Measurements from ENCODE around the gene THSD4.

GRCh38 chr15:71572452-71573053, 457.3 kb downstream of the THSD4 start:
- TF ChIP-seq, protein P1, sequence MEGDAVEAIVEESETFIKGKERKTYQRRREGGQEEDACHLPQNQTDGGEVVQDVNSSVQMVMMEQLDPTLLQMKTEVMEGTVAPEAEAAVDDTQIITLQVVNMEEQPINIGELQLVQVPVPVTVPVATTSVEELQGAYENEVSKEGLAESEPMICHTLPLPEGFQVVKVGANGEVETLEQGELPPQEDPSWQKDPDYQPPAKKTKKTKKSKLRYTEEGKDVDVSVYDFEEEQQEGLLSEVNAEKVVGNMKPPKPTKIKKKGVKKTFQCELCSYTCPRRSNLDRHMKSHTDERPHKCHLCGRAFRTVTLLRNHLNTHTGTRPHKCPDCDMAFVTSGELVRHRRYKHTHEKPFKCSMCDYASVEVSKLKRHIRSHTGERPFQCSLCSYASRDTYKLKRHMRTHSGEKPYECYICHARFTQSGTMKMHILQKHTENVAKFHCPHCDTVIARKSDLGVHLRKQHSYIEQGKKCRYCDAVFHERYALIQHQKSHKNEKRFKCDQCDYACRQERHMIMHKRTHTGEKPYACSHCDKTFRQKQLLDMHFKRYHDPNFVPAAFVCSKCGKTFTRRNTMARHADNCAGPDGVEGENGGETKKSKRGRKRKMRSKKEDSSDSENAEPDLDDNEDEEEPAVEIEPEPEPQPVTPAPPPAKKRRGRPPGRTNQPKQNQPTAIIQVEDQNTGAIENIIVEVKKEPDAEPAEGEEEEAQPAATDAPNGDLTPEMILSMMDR (IDR thresholded peaks at IDR 0.05; ENCODE audit: low read length), result no peak
- no peak for TF ChIP-seq EZH2 (IDR thresholded peaks at IDR 0.05; ENCODE audit: borderline replicate concordance, low read length)
